ENCODE measurements around the gene ZFHX3. TPM values are rescaled to one million over a fixed set of nuclear protein-coding genes. Genes with fewer than 3 reads are reported as not detected.
A peak's percentile ranks its signal among the peaks of the same experiment; 100 is the strongest.
"Not testable (repeated sequence)": the region's sequence is repeated elsewhere in the genome, so short reads cannot be mapped to it uniquely, and the experiment has no call there.

ZFHX3 gene
- total RNA-seq, 1 experiment from 2014 or later, result 2.0 TPM

- no peak for DNase-seq (ENCODE audit: low read depth)
These were observed 25.9 kb downstream of the ZFHX3 start for GRCh38 chr16:73021866-73022495.

GRCh38 chr16:73020409-73020884 lies 27.5 kb downstream of the ZFHX3 start:
- peak; percentile 92 for DNase-seq (ENCODE audit: low read depth)

- DNase-seq (ENCODE audit: low read depth), result peak; percentile 81
These were observed 28.2 kb downstream of the ZFHX3 start for GRCh38 chr16:73019457-73020362.

GRCh38 chr16:73018821-73019456 lies 29.0 kb downstream of the ZFHX3 start:
- no peak for DNase-seq (ENCODE audit: low read depth)

- no peak for DNase-seq (ENCODE audit: low read depth)
These were observed 30.6 kb downstream of the ZFHX3 start for GRCh38 chr16:73017321-73017720.

GRCh38 chr16:73016488-73016830 lies 31.5 kb downstream of the ZFHX3 start:
- DNase-seq (ENCODE audit: low read depth), result no peak

GRCh38 chr16:73015612-73016487 lies 32.1 kb downstream of the ZFHX3 start:
- no peak for DNase-seq (ENCODE audit: low read depth)

GRCh38 chr16:73014768-73015167 lies 33.2 kb downstream of the ZFHX3 start:
- DNase-seq (ENCODE audit: low read depth), result no peak

GRCh38 chr16:73013974-73014373 lies 34.0 kb downstream of the ZFHX3 start:
- no peak for DNase-seq (ENCODE audit: low read depth)

- DNase-seq (ENCODE audit: low read depth), result no peak
These were observed 35.6 kb downstream of the ZFHX3 start for GRCh38 chr16:73012341-73012740.

- no peak for DNase-seq (ENCODE audit: low read depth)
These were observed 36.0 kb downstream of the ZFHX3 start for GRCh38 chr16:73011926-73012325.

- DNase-seq (ENCODE audit: low read depth), result no peak
These were observed 37.7 kb downstream of the ZFHX3 start for GRCh38 chr16:73010150-73010676.

- DNase-seq (ENCODE audit: low read depth), result not testable (repeated sequence)
These were observed 38.2 kb downstream of the ZFHX3 start for GRCh38 chr16:73009710-73010109.

- DNase-seq (ENCODE audit: low read depth), result no peak
These were observed 41.9 kb downstream of the ZFHX3 start for GRCh38 chr16:73006026-73006425.

GRCh38 chr16:73002866-73003265 lies 45.1 kb downstream of the ZFHX3 start:
- DNase-seq (ENCODE audit: low read depth), result no peak

GRCh38 chr16:73000907-73001521 lies 46.9 kb downstream of the ZFHX3 start:
- no peak for DNase-seq (ENCODE audit: low read depth)

GRCh38 chr16:73000020-73000906 lies 47.7 kb downstream of the ZFHX3 start:
- no peak for DNase-seq (ENCODE audit: low read depth)

- DNase-seq (ENCODE audit: low read depth), result no peak
These were observed 48.3 kb downstream of the ZFHX3 start for GRCh38 chr16:72999541-73000019.

GRCh38 chr16:72997141-72997542 lies 50.8 kb downstream of the ZFHX3 start:
- DNase-seq (ENCODE audit: low read depth), result no peak
